SU-DHL-6 (cell line): ENCODE data around the gene LPIN3.

Experiments used
- CTCF ChIP-seq: fragments of 200-600 bp; sonication (generic); IDR thresholded peaks from one replicate; pipeline ENCODE4 v1.5.1; 2017; ENCODE audit warnings: antibody characterized with exemption, mild to moderate bottlenecking, low read length, moderate library complexity; ENCODE audit not compliant: insufficient read depth, poor library complexity, severe bottlenecking
- EZH2phosphoT487 ChIP-seq: fragments of 200-600 bp; sonication (generic), shearing (Covaris generic); conservative IDR thresholded peaks from 2 replicates; pipeline ENCODE4 v1.6.1; 2018; ENCODE audit warnings: mild to moderate bottlenecking, antibody characterized with exemption, low read length, moderate library complexity, mixed read lengths

DNA sequence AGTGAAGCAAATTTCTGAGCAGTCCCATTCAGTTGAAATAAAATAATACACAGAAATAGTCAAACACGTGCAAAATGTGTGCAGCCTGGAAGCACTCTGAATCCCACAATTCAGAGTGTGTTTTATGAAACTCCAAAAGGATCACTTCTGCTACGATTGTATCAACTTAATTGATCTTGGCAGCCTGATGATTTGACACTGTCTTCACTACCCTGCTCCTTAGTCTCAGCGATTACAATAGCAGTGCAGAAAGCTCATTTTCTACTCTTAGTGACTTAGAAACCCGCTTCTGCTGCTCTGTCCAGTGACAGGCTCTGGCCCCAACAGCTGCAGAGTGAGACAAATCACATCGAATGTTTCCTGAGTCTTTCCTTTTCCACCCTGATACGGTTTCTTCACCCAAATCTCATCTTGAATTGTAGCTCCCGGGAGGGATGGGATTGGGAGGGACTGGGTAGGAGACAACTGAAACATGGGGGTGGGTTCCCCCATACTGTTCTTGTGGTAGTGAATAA, 42.2 kb downstream of the LPIN3 start:
- TF ChIP-seq CTCF (no peak), EZH2phosphoT487 (no peak)
